SH-SY5Y (cell line): ENCODE results near the gene RRAD.

Experiments
- GATA2 ChIP-seq: IDR thresholded peaks from 2 replicates; pipeline ENCODE4 v1.6.1; 2011; ENCODE audit warnings: mild to moderate bottlenecking, low read depth, low read length
- GATA3 ChIP-seq: IDR thresholded peaks from 2 replicates; pipeline ENCODE4 v1.6.1; 2011; ENCODE audit warnings: low read depth, mild to moderate bottlenecking, low read length, moderate library complexity

DNA sequence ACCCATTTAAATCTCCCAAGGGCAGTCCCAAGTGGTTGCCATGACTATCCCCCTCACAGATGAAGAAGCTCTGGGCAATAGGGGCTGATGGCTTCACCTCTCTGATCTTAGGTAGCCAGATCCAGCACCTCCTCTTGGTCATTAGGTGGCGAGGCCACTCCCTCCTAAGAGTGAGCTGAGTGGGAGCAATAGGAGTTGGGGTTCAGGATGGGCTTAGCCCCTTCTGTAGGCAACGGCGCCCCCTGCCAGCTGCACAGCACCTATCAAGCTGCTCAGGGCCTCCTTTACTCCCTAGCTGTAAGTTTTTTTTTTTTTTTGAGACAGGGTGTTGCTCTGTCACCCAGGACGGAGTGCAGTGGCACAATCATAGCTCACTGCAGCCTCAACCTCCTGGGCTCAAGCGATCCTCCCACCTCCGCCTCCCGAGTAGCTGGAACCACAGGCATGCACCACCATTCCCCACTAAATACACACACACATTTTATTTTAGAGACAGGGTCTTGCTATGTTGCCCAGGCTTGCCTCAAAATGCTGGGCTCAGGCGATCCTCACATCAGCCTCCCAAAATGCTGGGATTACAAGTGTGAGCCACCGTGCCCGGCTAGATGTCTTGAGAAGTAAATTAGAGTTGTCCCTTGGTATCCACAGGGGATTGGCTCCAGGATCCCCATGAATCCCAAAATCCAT, 3.5 kb upstream of the RRAD start:
- TF ChIP-seq GATA2 (no peak), GATA3 (no peak)
